Endothelial cell (in vitro differentiated cells): ENCODE results near the gene LMTK3. TPM values are rescaled to one million over a fixed set of nuclear protein-coding genes. Genes with fewer than 3 reads are reported as not detected.

Experiments
- DNase-seq: peaks from one replicate; pipeline ENCODE4 v3.0.0; 2021; ENCODE audit warnings: low spot score
- H3K27ac Mint-ChIP-seq: one replicate; pipeline ENCODE4 v1.8.0; 2021; ENCODE audit warnings: mixed read lengths, inconsistent platforms; ENCODE audit not compliant: unreplicated experiment
- H3K27me3 Mint-ChIP-seq: one replicate; pipeline ENCODE4 v1.8.0; 2021; ENCODE audit warnings: mild to moderate bottlenecking, moderate library complexity, mixed read lengths, inconsistent platforms; ENCODE audit not compliant: unreplicated experiment
- H3K36me3 Mint-ChIP-seq: one replicate; pipeline ENCODE4 v1.8.0; 2021; ENCODE audit warnings: mild to moderate bottlenecking, low read depth, mixed read lengths, inconsistent platforms; ENCODE audit not compliant: unreplicated experiment
- H3K4me1 Mint-ChIP-seq: one replicate; pipeline ENCODE4 v1.8.0; 2021; ENCODE audit warnings: mild to moderate bottlenecking, mixed read lengths, inconsistent platforms; ENCODE audit not compliant: unreplicated experiment
- H3K4me3 Mint-ChIP-seq: one replicate; pipeline ENCODE4 v1.8.0; 2021; ENCODE audit warnings: mild to moderate bottlenecking, mixed read lengths, inconsistent platforms; ENCODE audit not compliant: unreplicated experiment
- H3K9me3 Mint-ChIP-seq: one replicate; pipeline ENCODE4 v1.8.0; 2021; ENCODE audit warnings: mixed read lengths, inconsistent platforms; ENCODE audit not compliant: unreplicated experiment
- total RNA-seq: library from RNA; stranded (reverse); fragmentation: NEBNext Ultra II Directional; extraction: Animal tissue kit (Norgen Biotek cat#: 25700); gene quantifications from one replicate; pipeline ENCODE4 v1.2.1, GENCODE V29; 2021; ENCODE audit not compliant: unreplicated experiment
- TF ChIP-seq, protein P1 (sequence below): fragments of 200-600 bp; sonication (generic); IDR thresholded peaks from one replicate; pipeline ENCODE4 v1.5.0; 2021; ENCODE audit warnings: antibody characterized with exemption; ENCODE audit not compliant: unreplicated experiment

The LMTK3 gene
- total RNA-seq, 1 donor from 2014 or later: 3.0 TPM

DNA sequence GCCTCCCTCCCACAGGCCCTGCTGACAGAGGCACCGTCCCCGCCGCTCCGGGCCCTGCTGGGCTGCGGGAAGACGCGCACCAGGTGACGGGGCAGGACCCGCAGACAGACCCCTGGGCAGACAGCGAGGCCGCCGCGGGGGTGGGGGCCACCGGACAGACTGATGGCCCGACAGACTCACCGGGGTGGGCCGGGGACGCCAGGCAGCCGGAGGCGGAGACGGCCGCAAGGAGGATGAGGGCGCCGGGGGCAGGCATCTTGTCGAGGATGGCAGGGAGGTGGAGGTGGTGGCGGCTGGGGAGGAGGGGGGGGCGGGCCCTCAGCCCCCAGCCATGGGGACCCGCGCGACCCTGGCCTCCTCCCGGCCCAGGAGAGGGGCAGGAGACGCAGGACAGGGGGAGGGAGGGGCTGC is 309 bp downstream of the LMTK3 start:
- TF ChIP-seq, protein P1, sequence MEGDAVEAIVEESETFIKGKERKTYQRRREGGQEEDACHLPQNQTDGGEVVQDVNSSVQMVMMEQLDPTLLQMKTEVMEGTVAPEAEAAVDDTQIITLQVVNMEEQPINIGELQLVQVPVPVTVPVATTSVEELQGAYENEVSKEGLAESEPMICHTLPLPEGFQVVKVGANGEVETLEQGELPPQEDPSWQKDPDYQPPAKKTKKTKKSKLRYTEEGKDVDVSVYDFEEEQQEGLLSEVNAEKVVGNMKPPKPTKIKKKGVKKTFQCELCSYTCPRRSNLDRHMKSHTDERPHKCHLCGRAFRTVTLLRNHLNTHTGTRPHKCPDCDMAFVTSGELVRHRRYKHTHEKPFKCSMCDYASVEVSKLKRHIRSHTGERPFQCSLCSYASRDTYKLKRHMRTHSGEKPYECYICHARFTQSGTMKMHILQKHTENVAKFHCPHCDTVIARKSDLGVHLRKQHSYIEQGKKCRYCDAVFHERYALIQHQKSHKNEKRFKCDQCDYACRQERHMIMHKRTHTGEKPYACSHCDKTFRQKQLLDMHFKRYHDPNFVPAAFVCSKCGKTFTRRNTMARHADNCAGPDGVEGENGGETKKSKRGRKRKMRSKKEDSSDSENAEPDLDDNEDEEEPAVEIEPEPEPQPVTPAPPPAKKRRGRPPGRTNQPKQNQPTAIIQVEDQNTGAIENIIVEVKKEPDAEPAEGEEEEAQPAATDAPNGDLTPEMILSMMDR: no peak
- Mint-ChIP-seq H3K36me3 (no peaks in the 10 kb centered on the region), H3K27me3 (peaks cover 14% of the 10 kb centered on the region), H3K4me1 (peaks cover 2% of the 10 kb centered on the region), H3K9me3 (no peaks in the 10 kb centered on the region), H3K4me3 (no peak overlapping the region), H3K27ac (no peak overlapping the region)
- DNase-seq: no peak

DNA sequence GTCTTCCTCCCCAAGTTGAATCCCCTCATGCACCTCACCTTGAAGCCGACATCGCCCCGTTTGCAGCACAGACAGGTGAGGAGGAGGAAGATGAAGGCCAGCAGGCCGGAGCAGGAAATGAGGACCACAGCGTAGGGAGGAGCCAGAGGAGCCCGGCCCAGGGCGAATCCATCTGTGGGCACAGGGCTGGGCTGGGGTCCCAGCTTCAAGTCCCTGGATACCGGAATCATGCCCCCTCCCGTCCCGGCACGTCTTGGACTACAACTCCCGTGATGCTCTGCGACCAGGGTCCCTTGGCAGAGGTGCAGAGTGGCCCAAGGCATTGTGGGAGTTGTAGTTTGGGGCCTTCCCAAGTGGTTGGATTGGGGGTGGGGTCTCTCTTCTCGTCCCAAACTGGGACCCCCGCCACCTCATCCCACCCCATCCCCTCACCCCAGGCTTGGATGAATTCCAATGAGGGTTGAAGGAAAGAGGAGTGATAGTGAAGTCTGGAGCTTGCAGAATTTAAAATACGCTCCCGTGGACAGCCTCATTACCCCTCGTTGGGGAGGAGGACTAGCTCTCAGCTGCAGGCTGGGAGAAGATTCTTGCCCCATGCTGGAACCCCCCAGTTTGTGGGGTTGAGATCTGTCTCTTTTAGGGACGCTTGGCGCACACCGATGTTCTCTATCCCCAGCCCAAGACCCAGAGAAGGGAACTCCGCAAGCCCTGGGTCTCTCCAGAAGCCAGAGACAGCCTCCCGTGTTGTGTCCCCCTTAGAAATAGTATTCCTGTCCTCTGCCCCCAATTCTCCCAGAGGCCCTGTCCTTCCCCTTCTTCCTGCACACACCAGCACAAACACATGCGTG is 990 bp downstream of the LMTK3 start:
- TF ChIP-seq, protein P1: no peak
- Mint-ChIP-seq H3K4me3 (peak overlapping the region; percentile 73), H3K27me3 (peaks cover 14% of the 10 kb centered on the region), H3K36me3 (no peaks in the 10 kb centered on the region), H3K27ac (no peak overlapping the region), H3K9me3 (no peaks in the 10 kb centered on the region), H3K4me1 (peaks cover 2% of the 10 kb centered on the region)
- DNase-seq: peak; percentile 70

DNA sequence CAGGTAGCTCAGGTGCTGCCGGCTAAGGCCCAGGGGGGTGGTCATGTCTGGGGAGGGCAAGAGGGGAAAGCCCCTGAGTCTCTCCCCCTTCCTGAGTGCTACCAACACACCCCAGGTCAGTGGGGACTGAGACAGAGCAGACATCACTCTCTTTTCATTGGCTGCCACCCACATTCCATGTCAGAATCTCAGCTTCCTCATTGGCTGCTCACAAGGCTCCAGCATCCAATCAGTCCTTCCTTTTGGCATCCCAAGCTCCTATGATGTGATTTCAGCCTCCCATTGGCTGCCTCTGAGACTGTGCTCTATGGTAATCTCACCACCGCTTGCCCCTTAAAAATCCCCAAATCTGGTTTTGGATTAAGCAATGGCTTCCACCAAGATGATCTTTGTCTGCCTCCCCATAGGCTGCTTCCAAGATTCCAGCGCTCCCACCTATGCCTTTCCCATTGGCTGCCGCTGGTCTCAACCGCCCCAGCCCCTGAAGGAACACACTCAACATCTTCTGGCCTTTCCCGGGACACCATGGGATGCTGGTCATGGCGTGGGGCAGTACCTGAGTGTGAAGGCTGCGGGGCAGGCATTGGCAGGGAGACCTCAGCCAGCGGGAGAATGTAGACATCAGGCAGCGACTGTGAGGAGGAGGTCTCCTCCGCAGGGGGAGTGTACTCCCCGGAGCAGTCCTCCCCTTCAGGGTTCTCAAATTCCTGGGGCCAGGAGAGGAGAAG is 2.0 kb downstream of the LMTK3 start:
- Mint-ChIP-seq H3K27me3 (peaks cover 16% of the 10 kb centered on the region), H3K4me1 (peaks cover 4% of the 10 kb centered on the region), H3K27ac (no peak overlapping the region), H3K4me3 (no peak overlapping the region), H3K9me3 (no peaks in the 10 kb centered on the region), H3K36me3 (no peaks in the 10 kb centered on the region)
- TF ChIP-seq, protein P1: no peak
- no peak for DNase-seq

DNA sequence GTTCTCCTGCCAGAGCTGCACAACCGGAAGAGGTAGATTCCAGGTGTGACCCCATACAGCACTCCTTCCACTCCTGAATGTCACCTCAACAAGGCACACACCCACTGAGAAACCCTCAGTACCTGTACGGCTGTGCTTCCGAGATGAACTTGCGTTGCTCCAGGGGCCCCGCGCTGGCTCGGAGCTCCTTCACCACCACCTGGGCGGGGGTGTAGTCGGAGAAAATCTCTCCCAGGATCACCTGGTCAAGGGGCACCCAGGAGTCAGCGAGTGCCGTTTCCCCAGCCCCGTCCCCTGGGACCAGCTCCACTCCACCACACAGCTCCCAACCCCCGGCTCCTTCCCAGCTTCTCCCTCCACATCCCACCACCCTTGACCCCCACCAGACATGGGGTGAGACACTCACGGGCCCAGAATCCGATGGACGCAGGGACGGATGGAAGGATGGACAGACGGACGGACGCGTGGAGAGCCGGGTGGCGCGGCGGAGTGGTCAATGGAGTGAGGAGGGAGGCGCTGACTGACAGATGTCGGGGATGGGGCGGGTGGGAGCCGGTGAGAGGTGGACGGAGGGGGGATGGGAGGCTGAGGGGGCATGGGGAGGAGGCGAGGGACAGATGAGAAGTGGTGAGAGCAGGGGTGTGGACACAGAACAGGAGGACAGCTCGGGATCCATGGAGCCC is 2.8 kb downstream of the LMTK3 start:
- Mint-ChIP-seq H3K4me1 (peaks cover 8% of the 10 kb centered on the region), H3K4me3 (no peak overlapping the region), H3K36me3 (no peaks in the 10 kb centered on the region), H3K27me3 (peaks cover 20% of the 10 kb centered on the region), H3K27ac (no peak overlapping the region), H3K9me3 (no peaks in the 10 kb centered on the region)
- DNase-seq: no peak
- TF ChIP-seq, protein P1: no peak
